BE2C (cell line): ENCODE data around the gene NLRP2B.
"Not testable (repeated sequence)": the region's sequence is repeated elsewhere in the genome, so short reads cannot be mapped to it uniquely, and the experiment has no call there.

Experiments
- DNase-seq: peaks from one replicate; pipeline ENCODE4 v3.0.0-alpha.2; 2020
- H3K27me3 ChIP-seq: fragments of 250-450 bp; sonication (Bioruptor Pico); 2 replicates; pipeline ENCODE4 v1.5.1; 2020; ENCODE audit warnings: mild to moderate bottlenecking
- H3K36me3 ChIP-seq: fragments of 250-450 bp; sonication (Bioruptor Pico); 2 replicates; pipeline ENCODE4 v1.5.1; 2020; ENCODE audit warnings: mild to moderate bottlenecking
- H3K4me1 ChIP-seq: fragments of 250-450 bp; sonication (Bioruptor Pico); 2 replicates; pipeline ENCODE4 v1.5.1; 2020
- H3K4me3 ChIP-seq: 2 replicates; pipeline ENCODE4 v1.5.1; 2011; ENCODE audit warnings: low read depth, low read length
- H3K9me3 ChIP-seq: fragments of 250-450 bp; sonication (Bioruptor Pico); 2 replicates; pipeline ENCODE4 v1.5.1; 2020
- CTCF ChIP-seq: IDR thresholded peaks from 2 replicates; pipeline ENCODE4 v1.5.1; 2012; ENCODE audit warnings: mild to moderate bottlenecking, low read depth, low read length

Gene NLRP2B

GRCh38 chrX:57647020-57647419, 33.0 kb downstream of the NLRP2B start:
- Histone ChIP-seq H3K36me3 (no peaks in the 10 kb centered on the region), H3K27me3 (no peaks in the 10 kb centered on the region), H3K4me1 (no peaks in the 10 kb centered on the region), H3K4me3 (no peak overlapping the region), H3K9me3 (no peaks in the 10 kb centered on the region)
- TF ChIP-seq CTCF: no peak
- DNase-seq: no peak

- no peaks in the 10 kb centered on the region for H3K27me3 ChIP-seq
- H3K9me3 ChIP-seq: no peaks in the 10 kb centered on the region
- no peaks in the 10 kb centered on the region for H3K4me1 ChIP-seq
- no peak for DNase-seq
- no peak for TF ChIP-seq CTCF
- no peak overlapping the region for H3K4me3 ChIP-seq
- H3K36me3 ChIP-seq: no peaks in the 10 kb centered on the region
Observed at GRCh38 chrX:57643698-57644097, 36.4 kb downstream of the NLRP2B start.

- no peak for TF ChIP-seq CTCF
- Histone ChIP-seq H3K27me3 (no peaks in the 10 kb centered on the region), H3K4me3 (no peak overlapping the region), H3K36me3 (no peaks in the 10 kb centered on the region), H3K9me3 (no peaks in the 10 kb centered on the region), H3K4me1 (no peaks in the 10 kb centered on the region)
- no peak for DNase-seq
Observed at GRCh38 chrX:57641338-57641737, 38.7 kb downstream of the NLRP2B start.

GRCh38 chrX:57640674-57641016, 39.4 kb downstream of the NLRP2B start:
- no peak for TF ChIP-seq CTCF
- Histone ChIP-seq H3K9me3 (no peaks in the 10 kb centered on the region), H3K4me1 (no peaks in the 10 kb centered on the region), H3K4me3 (no peak overlapping the region), H3K36me3 (no peaks in the 10 kb centered on the region), H3K27me3 (no peaks in the 10 kb centered on the region)
- no peak for DNase-seq

GRCh38 chrX:57629438-57629837, 50.6 kb downstream of the NLRP2B start:
- not testable (repeated sequence) for H3K4me1 ChIP-seq, DNase-seq, H3K27me3 ChIP-seq, H3K36me3 ChIP-seq, H3K4me3 ChIP-seq, H3K9me3 ChIP-seq
